GM12892 (cell line): Measurements from ENCODE around the gene INVS.

Experiments
- POLR2A ChIP-seq: IDR thresholded peaks from 2 replicates; pipeline ENCODE4 v1.6.1; 2011; ENCODE audit warnings: low read depth, low read length, control low read depth
- POLR2AphosphoS5 ChIP-seq: IDR thresholded peaks from 2 replicates; pipeline ENCODE4 v1.6.1; 2011; ENCODE audit warnings: low read depth, low read length, control low read depth
- TAF1 ChIP-seq: IDR thresholded peaks from 2 replicates; pipeline ENCODE4 v1.6.1; 2011; ENCODE audit warnings: low read depth, mild to moderate bottlenecking, control low read depth, low read length, borderline replicate concordance

DNA sequence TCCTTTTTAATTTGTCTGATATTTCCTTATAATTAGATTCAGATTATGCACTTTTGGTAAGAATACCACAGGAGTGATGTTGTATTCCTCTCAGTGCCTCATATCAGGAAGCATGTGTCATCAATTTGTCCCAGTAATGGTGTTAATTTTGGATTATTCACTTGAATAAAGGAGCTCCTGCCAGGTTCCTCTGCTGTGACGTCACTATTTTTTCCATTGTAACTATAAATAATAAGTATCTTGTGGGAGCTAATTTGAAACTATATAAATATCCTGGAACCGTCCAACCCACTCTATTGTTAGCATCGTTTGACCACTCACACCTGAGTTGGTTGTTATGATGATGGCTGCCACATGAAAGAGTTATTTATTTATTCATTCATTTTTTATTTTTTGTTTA lies 107.9 kb downstream of the INVS start:
- no peak for TF ChIP-seq POLR2A
- TF ChIP-seq TAF1: no peak
- no peak for TF ChIP-seq POLR2AphosphoS5
